Activated naive CD8-positive, alpha-beta T cell treated with anti-CD3 and anti-CD28 coated beads, Interleukin-2, amount 50 U/mL, for 24 hours (primary cell): ENCODE results near the gene PNMT.
"Not testable (repeated sequence)": the region's sequence is repeated elsewhere in the genome, so short reads cannot be mapped to it uniquely, and the experiment has no call there.

Experiments
- ATAC-seq: fragments of 150-1000 bp; cut with Tn5 transposase; one replicate; pipeline ENCODE4 v1.10.0; 2021
- DNase-seq: peaks from one replicate; pipeline ENCODE4 v3.0.0; 2021
- H3K27ac Mint-ChIP-seq: one replicate; pipeline ENCODE4 v1.8.0; 2021; ENCODE audit warnings: mild to moderate bottlenecking, mixed read lengths
- H3K27me3 Mint-ChIP-seq: one replicate; pipeline ENCODE4 v1.8.0; 2021; ENCODE audit warnings: mixed read lengths
- H3K36me3 Mint-ChIP-seq: one replicate; pipeline ENCODE4 v1.8.0; 2021; ENCODE audit warnings: low read depth, mixed read lengths
- H3K4me1 Mint-ChIP-seq: one replicate; pipeline ENCODE4 v1.8.0; 2021; ENCODE audit warnings: mixed read lengths
- H3K4me3 Mint-ChIP-seq: one replicate; pipeline ENCODE4 v1.8.0; 2021; ENCODE audit warnings: mild to moderate bottlenecking, moderate library complexity, mixed read lengths
- H3K9me3 Mint-ChIP-seq: one replicate; pipeline ENCODE4 v1.8.0; 2021; ENCODE audit warnings: mixed read lengths

PNMT gene

GRCh38 chr17:39678340-39679116 lies 10.3 kb downstream of the PNMT start:
- Mint-ChIP-seq H3K4me1 (peaks cover 63% of the 10 kb centered on the region), H3K4me3 (no peak overlapping the region), H3K27me3 (no peaks in the 10 kb centered on the region), H3K9me3 (no peaks in the 10 kb centered on the region), H3K36me3 (peaks cover 2% of the 10 kb centered on the region), H3K27ac (peak overlapping the region; percentile 29)
- DNase-seq (no peak), ATAC-seq (no peak)

- peaks cover 63% of the 10 kb centered on the region for H3K4me1 Mint-ChIP-seq
- DNase-seq, result peak; percentile 40
Measured at GRCh38 chr17:39679521-39680192, 11.4 kb downstream of the PNMT start.

GRCh38 chr17:39683295-39683939 lies 15.2 kb downstream of the PNMT start:
- DNase-seq, result no peak
- Mint-ChIP-seq H3K4me3 (no peak overlapping the region), H3K27ac (peak overlapping the region; percentile 1), H3K27me3 (no peaks in the 10 kb centered on the region), H3K4me1 (peaks cover 43% of the 10 kb centered on the region), H3K9me3 (no peaks in the 10 kb centered on the region), H3K36me3 (peaks cover 5% of the 10 kb centered on the region)
- ATAC-seq, result no peak

More at GRCh38 chr17:39679521-39680192, 11.4 kb downstream of the PNMT start:
- peak overlapping the region; percentile 80 for H3K27ac Mint-ChIP-seq
- H3K4me3 Mint-ChIP-seq, result no peak overlapping the region
- no peaks in the 10 kb centered on the region for H3K9me3 Mint-ChIP-seq
- no peaks in the 10 kb centered on the region for H3K27me3 Mint-ChIP-seq
- peaks cover 2% of the 10 kb centered on the region for H3K36me3 Mint-ChIP-seq
- peak; percentile 51 for ATAC-seq

GRCh38 chr17:39684369-39685192 lies 16.3 kb downstream of the PNMT start:
- Mint-ChIP-seq H3K27ac (no peak overlapping the region), H3K4me3 (no peak overlapping the region), H3K36me3 (peaks cover 3% of the 10 kb centered on the region), H3K9me3 (no peaks in the 10 kb centered on the region), H3K27me3 (no peaks in the 10 kb centered on the region), H3K4me1 (peaks cover 41% of the 10 kb centered on the region)
- DNase-seq (no peak), ATAC-seq (no peak)

- peaks cover 22% of the 10 kb centered on the region for H3K4me1 Mint-ChIP-seq
- no peaks in the 10 kb centered on the region for H3K9me3 Mint-ChIP-seq
- H3K27ac Mint-ChIP-seq, result peak overlapping the region; percentile 95
- no peak for DNase-seq
- no peak for ATAC-seq
- H3K27me3 Mint-ChIP-seq, result no peaks in the 10 kb centered on the region
- peak overlapping the region; percentile 97 for H3K4me3 Mint-ChIP-seq
- H3K36me3 Mint-ChIP-seq, result peaks cover 3% of the 10 kb centered on the region
Measured at GRCh38 chr17:39687101-39687545, 18.9 kb downstream of the PNMT start.

GRCh38 chr17:39687546-39688474 lies 19.6 kb downstream of the PNMT start, which contains the start of gene PGAP3:
PGAP3 (minus strand) TSS chr17:39688057; CDS start chr17:39688014, 43 bp downstream.
- H3K27me3 Mint-ChIP-seq, result no peaks in the 10 kb centered on the region
- ATAC-seq, result peak; percentile 97
- H3K4me3 Mint-ChIP-seq, result peak within 1 kb of the TSS; percentile 97
- DNase-seq, result peak; percentile 91
- H3K9me3 Mint-ChIP-seq, result no peaks in the 10 kb centered on the region
- peaks cover 22% of the 10 kb centered on the region for H3K4me1 Mint-ChIP-seq
- H3K36me3 Mint-ChIP-seq, result peaks cover 3% of the 10 kb centered on the region
- peak within 1 kb of the TSS; percentile 95 for H3K27ac Mint-ChIP-seq

- H3K27me3 Mint-ChIP-seq, result no peaks in the 10 kb centered on the region
- H3K9me3 Mint-ChIP-seq, result no peaks in the 10 kb centered on the region
- H3K27ac Mint-ChIP-seq, result peak overlapping the region; percentile 95
- peaks cover 3% of the 10 kb centered on the region for H3K36me3 Mint-ChIP-seq
- H3K4me3 Mint-ChIP-seq, result peak overlapping the region; percentile 97
- ATAC-seq (no peak), DNase-seq (no peak)
- peaks cover 22% of the 10 kb centered on the region for H3K4me1 Mint-ChIP-seq
Measured at GRCh38 chr17:39688475-39688835, 20.2 kb downstream of the PNMT start.

- no peaks in the 10 kb centered on the region for H3K27me3 Mint-ChIP-seq
- no peak for DNase-seq
- H3K36me3 Mint-ChIP-seq, result peaks cover 3% of the 10 kb centered on the region
- ATAC-seq, result no peak
- H3K4me3 Mint-ChIP-seq, result peak overlapping the region; percentile 97
- H3K4me1 Mint-ChIP-seq, result peaks cover 22% of the 10 kb centered on the region
- H3K27ac Mint-ChIP-seq, result peak overlapping the region; percentile 95
- no peaks in the 10 kb centered on the region for H3K9me3 Mint-ChIP-seq
Measured at GRCh38 chr17:39688945-39689344, 20.7 kb downstream of the PNMT start.

GRCh38 chr17:39694593-39694992 lies 26.3 kb downstream of the PNMT start:
- H3K27ac Mint-ChIP-seq, result no peak overlapping the region
- peaks cover 3% of the 10 kb centered on the region for H3K4me1 Mint-ChIP-seq
- ATAC-seq (no peak), DNase-seq (no peak)
- H3K36me3 Mint-ChIP-seq, result no peaks in the 10 kb centered on the region
- H3K4me3 Mint-ChIP-seq, result no peak overlapping the region
- no peaks in the 10 kb centered on the region for H3K9me3 Mint-ChIP-seq
- peaks cover 17% of the 10 kb centered on the region for H3K27me3 Mint-ChIP-seq

GRCh38 chr17:39695089-39695474 lies 26.8 kb downstream of the PNMT start:
- Mint-ChIP-seq H3K27ac (no peak overlapping the region), H3K9me3 (no peaks in the 10 kb centered on the region), H3K27me3 (peaks cover 20% of the 10 kb centered on the region), H3K4me3 (no peak overlapping the region), H3K36me3 (no peaks in the 10 kb centered on the region), H3K4me1 (peaks cover 5% of the 10 kb centered on the region)
- ATAC-seq (no peak), DNase-seq (no peak)

- ATAC-seq, result no peak
Measured at GRCh38 chr17:39696731-39697130, 28.5 kb downstream of the PNMT start.

GRCh38 chr17:39697961-39698360 lies 29.7 kb downstream of the PNMT start:
- Mint-ChIP-seq H3K9me3 (no peaks in the 10 kb centered on the region), H3K27me3 (peaks cover 37% of the 10 kb centered on the region), H3K27ac (no peak overlapping the region), H3K4me3 (no peak overlapping the region), H3K36me3 (no peaks in the 10 kb centered on the region), H3K4me1 (peaks cover 5% of the 10 kb centered on the region)
- no peak for ATAC-seq
- no peak for DNase-seq

More at GRCh38 chr17:39696731-39697130, 28.5 kb downstream of the PNMT start:
- Mint-ChIP-seq H3K4me1 (peaks cover 5% of the 10 kb centered on the region), H3K27me3 (peaks cover 34% of the 10 kb centered on the region), H3K36me3 (no peaks in the 10 kb centered on the region), H3K27ac (no peak overlapping the region), H3K9me3 (no peaks in the 10 kb centered on the region), H3K4me3 (no peak overlapping the region)
- no peak for DNase-seq

- Mint-ChIP-seq H3K4me1 (peaks cover 10% of the 10 kb centered on the region), H3K4me3 (peak overlapping the region; percentile 54), H3K27me3 (peaks cover 37% of the 10 kb centered on the region)
- not testable (repeated sequence) for DNase-seq, H3K9me3 Mint-ChIP-seq, H3K36me3 Mint-ChIP-seq, ATAC-seq, H3K27ac Mint-ChIP-seq
Measured at GRCh38 chr17:39699157-39699817, 31.0 kb downstream of the PNMT start.
